ENCODE results near the gene TXNDC12. TPM values are rescaled to one million over a fixed set of nuclear protein-coding genes. Genes with fewer than 3 reads are reported as not detected.
"Not testable (repeated sequence)": the region's sequence is repeated elsewhere in the genome, so short reads cannot be mapped to it uniquely, and the experiment has no call there.

TXNDC12 gene
- total RNA-seq (32.9 TPM), polyA plus RNA-seq (ENCODE audit: insufficient read depth in 1 of 8, insufficient read length in 8 of 8, low replicate concordance in 1 of 8) (10 to 100 TPM; 32.6 to 47.5 (median 38.5) TPM)
- long read RNA-seq, donor 1, transcript TXNDC12-201 (7 exons, 2,396 nt), result major isoform, 13 of 13 reads
- long read RNA-seq, donor 1, partial matches to known transcripts, result 0 of 13 reads
- long read RNA-seq, donor 1, other reads (novel, unspliced or antisense), result 0 of 13 reads
- long read RNA-seq, donor 2, transcript TXNDC12-201 (7 exons, 2,396 nt), result major isoform, 7 of 7 reads
- long read RNA-seq, donor 2, partial matches to known transcripts, result 0 of 7 reads
- long read RNA-seq, donor 2, other reads (novel, unspliced or antisense), result 0 of 7 reads
- long read RNA-seq, donor 3, transcript TXNDC12-201 (7 exons, 2,396 nt), result major isoform, 26 of 26 reads
- long read RNA-seq, donor 3, partial matches to known transcripts, result 0 of 26 reads
- long read RNA-seq, donor 3, other reads (novel, unspliced or antisense), result 0 of 26 reads
- long read RNA-seq, donor 4, transcript TXNDC12-201 (7 exons, 2,396 nt), result major isoform, 9 of 82 reads
- long read RNA-seq, donor 4, partial matches to known transcripts, result 29 of 82 reads
- long read RNA-seq, donor 4, other reads (novel, unspliced or antisense), result 44 of 82 reads
- long read RNA-seq, donor 5, transcript TXNDC12-201 (7 exons, 2,396 nt), result major isoform, 82 of 279 reads
- long read RNA-seq, donor 5, partial matches to known transcripts, result 41 of 279 reads
- long read RNA-seq, donor 5, other reads (novel, unspliced or antisense), result 156 of 279 reads
- long read RNA-seq, donor 6, transcript TXNDC12-201 (7 exons, 2,396 nt), result major isoform, 48 of 55 reads
- long read RNA-seq, donor 6, partial matches to known transcripts, result 7 of 55 reads
- long read RNA-seq, donor 6, other reads (novel, unspliced or antisense), result 0 of 55 reads
- long read RNA-seq, donor 7, transcript TXNDC12-201 (7 exons, 2,396 nt), result major isoform, 32 of 32 reads
- long read RNA-seq, donor 7, partial matches to known transcripts, result 0 of 32 reads
- long read RNA-seq, donor 7, other reads (novel, unspliced or antisense), result 0 of 32 reads
- long read RNA-seq, donor 8, transcript TXNDC12-201 (7 exons, 2,396 nt), result major isoform, 29 of 151 reads
- long read RNA-seq, donor 8, partial matches to known transcripts, result 50 of 151 reads
- long read RNA-seq, donor 8, other reads (novel, unspliced or antisense), result 72 of 151 reads
- long read RNA-seq, donor 9, transcript TXNDC12-201 (7 exons, 2,396 nt), result major isoform, 27 of 33 reads
- long read RNA-seq, donor 9, partial matches to known transcripts, result 6 of 33 reads
- long read RNA-seq, donor 9, other reads (novel, unspliced or antisense), result 0 of 33 reads
- long read RNA-seq, donor 10, transcript TXNDC12-201 (7 exons, 2,396 nt), result major isoform, 30 of 48 reads
- long read RNA-seq, donor 10, partial matches to known transcripts, result 18 of 48 reads
- long read RNA-seq, donor 10, other reads (novel, unspliced or antisense), result 0 of 48 reads
- long read RNA-seq, donor 11, transcript TXNDC12-201 (7 exons, 2,396 nt), result major isoform, 21 of 22 reads
- long read RNA-seq, donor 11, partial matches to known transcripts, result 0 of 22 reads
- long read RNA-seq, donor 11, other reads (novel, unspliced or antisense), result 0 of 22 reads

DNA sequence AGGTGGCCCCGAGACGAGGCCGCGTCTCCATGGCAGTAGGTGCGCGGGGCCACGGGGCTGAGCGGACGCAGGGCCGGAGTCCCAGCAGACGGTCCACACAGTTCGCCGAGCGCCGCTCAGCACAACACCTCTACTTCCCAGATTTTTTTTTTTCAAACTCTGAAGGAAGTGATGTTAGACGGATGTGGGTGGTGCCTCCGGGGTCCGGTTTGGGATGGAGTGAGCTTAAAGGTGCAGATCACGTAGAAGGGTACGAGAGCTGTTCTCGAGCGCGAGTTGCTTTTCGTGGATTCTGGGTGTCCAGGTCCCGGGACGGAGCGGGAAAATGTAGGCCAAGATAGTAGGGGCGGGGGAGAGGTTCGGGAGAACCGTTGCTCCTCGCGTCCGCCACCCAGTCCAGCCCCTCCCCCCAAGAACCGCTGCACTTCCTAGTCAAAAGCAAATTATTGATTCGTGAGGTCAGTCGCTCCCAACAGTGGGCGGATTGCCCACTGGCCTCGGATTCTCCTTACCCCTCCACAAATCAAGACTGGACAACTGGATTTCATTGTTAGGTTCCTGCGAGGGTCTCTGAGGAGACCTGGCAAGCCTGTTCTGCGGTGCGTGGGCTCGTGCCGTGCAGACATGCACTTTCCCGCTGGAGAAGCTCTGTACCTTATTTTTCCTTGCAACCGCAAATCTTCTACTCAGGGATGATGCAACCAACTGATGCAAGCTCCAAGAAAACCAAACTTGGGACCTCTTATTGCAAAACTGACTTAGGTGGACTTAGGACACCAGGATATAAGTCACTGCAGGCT is at the start of gene TXNDC12:
Gene TXNDC12, minus strand, starts transcription at position 126 of the 800 bp plus-strand sequence. Its CDS starts 95 bp downstream, at position 31.
- H3K4me3 ChIP-seq (ENCODE audit: low read length), result peak within 1 kb of the TSS; percentile 93
- H3K27ac ChIP-seq (ENCODE audit: low read length), result peak within 1 kb of the TSS; percentile 97
- H3K4me1 ChIP-seq (ENCODE audit: control insufficient read depth, insufficient read depth, low read length), result peaks cover 10% of the 10 kb centered on the region
- WGBS (ENCODE audit: insufficient coverage), result 0% methylated on average over 20 of the region's 45 CpGs
- no peaks in the 10 kb centered on the region for H3K27me3 ChIP-seq (ENCODE audit: control insufficient read depth, insufficient read depth, low read length)
- peaks cover 6% of the 10 kb centered on the region for H3K36me3 ChIP-seq (ENCODE audit: control insufficient read depth, insufficient read depth, low read length)
- DNase-seq, result peak; percentile 96
- H3K9me3 ChIP-seq (replicated peaks; ENCODE audit: control insufficient read depth, low read depth, low read length), result no peaks in the 10 kb centered on the region

- Histone ChIP-seq H3K27me3 (ENCODE audit: control insufficient read depth, insufficient read depth, low read length) (no peaks in the 10 kb centered on the region), H3K4me1 (ENCODE audit: control insufficient read depth, insufficient read depth, low read length) (no peaks in the 10 kb centered on the region), H3K27ac (ENCODE audit: low read length) (no peak overlapping the region), H3K36me3 (ENCODE audit: control insufficient read depth, insufficient read depth, low read length) (no peaks in the 10 kb centered on the region), H3K4me3 (ENCODE audit: low read length) (no peak overlapping the region), H3K9me3 (replicated peaks; ENCODE audit: control insufficient read depth, low read depth, low read length) (no peaks in the 10 kb centered on the region)
- WGBS (ENCODE audit: insufficient coverage), result no CpG with 5 or more reads among the region's 1 CpG
- no peak for DNase-seq
Observed at GRCh38 chr1:52102336-52103013, 47.5 kb upstream of the TXNDC12 start.

- Histone ChIP-seq H3K27me3 (ENCODE audit: control insufficient read depth, insufficient read depth, low read length) (no peaks in the 10 kb centered on the region), H3K36me3 (ENCODE audit: control insufficient read depth, insufficient read depth, low read length) (no peaks in the 10 kb centered on the region), H3K9me3 (replicated peaks; ENCODE audit: control insufficient read depth, low read depth, low read length) (peaks cover 3% of the 10 kb centered on the region), H3K27ac (ENCODE audit: low read length) (no peak overlapping the region), H3K4me1 (ENCODE audit: control insufficient read depth, insufficient read depth, low read length) (no peaks in the 10 kb centered on the region), H3K4me3 (ENCODE audit: low read length) (no peak overlapping the region)
- DNase-seq, result no peak
- WGBS (ENCODE audit: insufficient coverage), result 53% methylated on average over 5 of the region's 8 CpGs
Observed at GRCh38 chr1:52098139-52098871, 43.3 kb upstream of the TXNDC12 start.

DNA sequence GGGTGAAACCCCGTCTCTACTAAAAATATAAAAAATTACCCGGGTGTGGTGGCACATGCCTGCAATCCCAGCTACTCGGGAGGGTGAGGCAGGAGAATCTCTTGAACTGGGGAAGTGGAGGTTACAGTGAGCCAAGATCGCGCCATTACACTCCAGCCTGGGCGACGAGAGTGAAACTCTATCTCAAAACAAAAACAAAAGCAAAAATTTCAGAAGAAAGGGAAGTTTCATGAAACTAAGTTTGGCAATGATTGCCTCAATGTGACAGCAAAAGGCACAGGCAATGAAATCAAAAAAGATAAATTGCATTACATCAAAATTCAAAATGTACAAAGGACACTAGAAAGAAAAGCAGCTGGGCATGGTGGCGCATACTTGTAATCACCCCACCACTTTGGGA is 41.2 kb upstream of the TXNDC12 start:
- Histone ChIP-seq H3K27me3 (ENCODE audit: control insufficient read depth, insufficient read depth, low read length) (no peaks in the 10 kb centered on the region), H3K9me3 (replicated peaks; ENCODE audit: control insufficient read depth, low read depth, low read length) (peaks cover 3% of the 10 kb centered on the region), H3K4me3 (ENCODE audit: low read length) (no peak overlapping the region), H3K36me3 (ENCODE audit: control insufficient read depth, insufficient read depth, low read length) (no peaks in the 10 kb centered on the region), H3K27ac (ENCODE audit: low read length) (no peak overlapping the region), H3K4me1 (ENCODE audit: control insufficient read depth, insufficient read depth, low read length) (no peaks in the 10 kb centered on the region)
- no CpG with 5 or more reads among the region's 8 CpGs for WGBS (ENCODE audit: insufficient coverage)
- DNase-seq, result no peak

- DNase-seq; H3K4me1 ChIP-seq (ENCODE audit: control insufficient read depth, insufficient read depth, low read length); H3K27ac ChIP-seq (ENCODE audit: low read length); H3K27me3 ChIP-seq (ENCODE audit: control insufficient read depth, insufficient read depth, low read length); H3K9me3 ChIP-seq (replicated peaks; ENCODE audit: control insufficient read depth, low read depth, low read length); H3K36me3 ChIP-seq (ENCODE audit: control insufficient read depth, insufficient read depth, low read length); H3K4me3 ChIP-seq (ENCODE audit: low read length): not testable (repeated sequence)
- whole genome bisulfite sequencing (ENCODE audit: insufficient coverage), result 83% methylated on average over 1 of the region's 7 CpGs
Observed at GRCh38 chr1:52094300-52094699, 39.3 kb upstream of the TXNDC12 start.

GRCh38 chr1:52087892-52088291 is 32.9 kb upstream of the TXNDC12 start:
- not testable (repeated sequence) for H3K4me1 ChIP-seq (ENCODE audit: control insufficient read depth, insufficient read depth, low read length); DNase-seq; H3K9me3 ChIP-seq (replicated peaks; ENCODE audit: control insufficient read depth, low read depth, low read length); H3K4me3 ChIP-seq (ENCODE audit: low read length); H3K27me3 ChIP-seq (ENCODE audit: control insufficient read depth, insufficient read depth, low read length); H3K27ac ChIP-seq (ENCODE audit: low read length)
- peaks cover 12% of the 10 kb centered on the region for H3K36me3 ChIP-seq (ENCODE audit: control insufficient read depth, insufficient read depth, low read length)

DNA sequence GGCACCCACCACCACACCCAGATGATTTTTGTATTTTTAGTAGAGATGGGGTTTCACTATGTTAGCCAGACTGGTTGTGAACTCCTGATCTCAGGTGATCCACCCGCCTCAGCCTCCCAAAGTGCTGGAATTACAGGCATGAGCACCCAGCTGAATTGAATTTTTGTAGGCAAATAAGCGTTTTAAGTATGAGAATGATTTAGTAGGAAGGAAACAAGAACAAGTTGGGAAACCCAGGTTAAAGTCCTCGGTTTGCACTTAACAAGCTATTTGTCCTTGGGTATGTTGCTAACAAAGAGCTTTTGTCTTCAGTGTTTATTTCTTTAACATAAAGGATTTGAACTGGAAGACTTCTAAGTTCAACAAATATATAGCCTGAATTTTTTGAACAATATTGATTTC is 25.0 kb upstream of the TXNDC12 start:
- H3K36me3 ChIP-seq (ENCODE audit: control insufficient read depth, insufficient read depth, low read length), result peaks cover 18% of the 10 kb centered on the region
- H3K27me3 ChIP-seq (ENCODE audit: control insufficient read depth, insufficient read depth, low read length), result no peaks in the 10 kb centered on the region
- H3K9me3 ChIP-seq (replicated peaks; ENCODE audit: control insufficient read depth, low read depth, low read length), result no peaks in the 10 kb centered on the region
- no peak for DNase-seq
- H3K4me1 ChIP-seq (ENCODE audit: control insufficient read depth, insufficient read depth, low read length), result no peaks in the 10 kb centered on the region
- H3K27ac ChIP-seq (ENCODE audit: low read length), result no peak overlapping the region
- no peak overlapping the region for H3K4me3 ChIP-seq (ENCODE audit: low read length)
- 90% methylated on average over 2 of the region's 3 CpGs for WGBS (ENCODE audit: insufficient coverage)

DNA sequence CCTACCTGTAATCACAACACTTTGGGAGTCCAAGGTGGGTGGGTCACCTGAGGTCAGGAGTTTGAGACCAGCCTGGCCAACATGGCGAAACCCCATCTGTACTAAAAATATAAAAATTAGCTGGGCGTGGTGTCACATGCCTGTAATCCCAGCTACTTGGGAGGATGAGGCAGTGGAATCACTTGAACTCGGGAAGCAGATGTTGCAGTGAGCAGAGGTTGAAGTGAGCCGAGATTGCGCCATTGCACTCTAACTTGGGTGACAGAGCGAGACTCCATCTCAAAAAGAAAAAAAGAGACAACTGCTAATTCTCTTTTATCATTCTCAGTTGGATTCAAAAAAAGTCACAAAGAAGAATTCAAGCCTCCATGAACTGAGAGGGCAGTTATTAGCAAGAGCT is 22.3 kb upstream of the TXNDC12 start:
- not testable (repeated sequence) for DNase-seq
- WGBS (ENCODE audit: insufficient coverage), result 100% methylated on average over 2 of the region's 6 CpGs

More for the DNA sequence above, 22.3 kb upstream of the TXNDC12 start:
- not testable (repeated sequence) for H3K4me3 ChIP-seq (ENCODE audit: low read length); H3K9me3 ChIP-seq (replicated peaks; ENCODE audit: control insufficient read depth, low read depth, low read length); H3K27me3 ChIP-seq (ENCODE audit: control insufficient read depth, insufficient read depth, low read length); H3K4me1 ChIP-seq (ENCODE audit: control insufficient read depth, insufficient read depth, low read length); H3K27ac ChIP-seq (ENCODE audit: low read length)
- H3K36me3 ChIP-seq (ENCODE audit: control insufficient read depth, insufficient read depth, low read length), result peaks cover 19% of the 10 kb centered on the region
